Dedifferentiated amniotic fluid mesenchymal stem cell (primary cell): Measurements from ENCODE around the gene DDX24.

ENCODE experiments used
- DNase-seq: peaks from one replicate; pipeline ENCODE4 v3.0.0-alpha.2; 2016; ENCODE audit errors: extremely low spot score

DDX24 gene

GRCh38 chr14:94048691-94049624, 32.0 kb downstream of the DDX24 start:
- DNase-seq = no peak

- DNase-seq = no peak
These were observed 33.4 kb downstream of the DDX24 start for GRCh38 chr14:94047581-94047980.

- DNase-seq = no peak
These were observed 34.2 kb downstream of the DDX24 start for GRCh38 chr14:94046696-94047250.

- DNase-seq = no peak
These were observed 35.2 kb downstream of the DDX24 start for GRCh38 chr14:94045563-94046345.

GRCh38 chr14:94045101-94045500, 35.9 kb downstream of the DDX24 start:
- DNase-seq = no peak

- no peak for DNase-seq
These were observed 36.4 kb downstream of the DDX24 start for GRCh38 chr14:94044476-94045091.

- no peak for DNase-seq
These were observed 37.1 kb downstream of the DDX24 start for GRCh38 chr14:94043756-94044475.

GRCh38 chr14:94043111-94043755, 37.8 kb downstream of the DDX24 start:
- DNase-seq = no peak

- no peak for DNase-seq
These were observed 38.4 kb downstream of the DDX24 start for GRCh38 chr14:94042433-94043091.

GRCh38 chr14:94041551-94042346, 39.3 kb downstream of the DDX24 start:
- no peak for DNase-seq

GRCh38 chr14:94040796-94041195, 40.2 kb downstream of the DDX24 start:
- no peak for DNase-seq

- DNase-seq = no peak
These were observed 40.8 kb downstream of the DDX24 start for GRCh38 chr14:94040247-94040646.

GRCh38 chr14:94038921-94039629, 41.9 kb downstream of the DDX24 start:
- no peak for DNase-seq

- DNase-seq = no peak
These were observed 42.5 kb downstream of the DDX24 start for GRCh38 chr14:94038510-94038909.

GRCh38 chr14:94037954-94038353, 43.0 kb downstream of the DDX24 start:
- no peak for DNase-seq

GRCh38 chr14:94036313-94037167, 44.5 kb downstream of the DDX24 start:
- peak; percentile 41 for DNase-seq

- DNase-seq = no peak
These were observed 46.1 kb downstream of the DDX24 start for GRCh38 chr14:94034886-94035285.

GRCh38 chr14:94031883-94032279, 49.1 kb downstream of the DDX24 start:
- no peak for DNase-seq
